ENCODE results near the gene HIVEP2. TPM values are rescaled to one million over a fixed set of nuclear protein-coding genes. Genes with fewer than 3 reads are reported as not detected.

The HIVEP2 gene
- total RNA-seq, 1 experiment from 2014 or later = 4.2 TPM

GRCh38 chr6:142968601-142969000, 23.6 kb upstream of the HIVEP2 start:
- Histone ChIP-seq H3K9ac (ENCODE audit: extremely low read depth, insufficient read length, low read length) (no peak overlapping the region), H2BK15ac (ENCODE audit: low read depth, low read length) (no peak overlapping the region), H2BK5ac (ENCODE audit: insufficient read length, low read length) (no peak overlapping the region), H3K56ac (ENCODE audit: insufficient read length, low read depth, low read length) (no peak overlapping the region), H2BK12ac (ENCODE audit: insufficient read length, low read depth, low read length) (no peak overlapping the region), H4K5ac (ENCODE audit: insufficient read length, low read depth, low read length) (no peak overlapping the region), H4K8ac (replicated peaks; ENCODE audit: insufficient read length, low read depth, low read length) (no peak overlapping the region), H3K4me2 (ENCODE audit: insufficient read depth, insufficient read length, low read length) (no peak overlapping the region), H3K14ac (ENCODE audit: insufficient read depth, low read length) (no peak overlapping the region), H3K9me3 (ENCODE audit: control insufficient read depth, low read depth, low read length) (no peaks in the 10 kb centered on the region), H2AFZ (ENCODE audit: low read length) (no peak overlapping the region), H3K79me1 (ENCODE audit: insufficient read depth, low read depth, low read length, poor library complexity, severe bottlenecking) (no peaks in the 10 kb centered on the region), H2AK5ac (ENCODE audit: insufficient read length, low read length) (no peak overlapping the region), H3K27ac (ENCODE audit: insufficient read length, low read depth, low read length) (no peak overlapping the region), H3K23ac (ENCODE audit: insufficient read length, low read depth, low read length) (no peak overlapping the region), H3K4me1 (ENCODE audit: insufficient read depth, low read length) (no peaks in the 10 kb centered on the region), H4K91ac (ENCODE audit: insufficient read length, low read depth, low read length) (no peak overlapping the region), H3K18ac (ENCODE audit: insufficient read length, low read depth, low read length) (no peak overlapping the region), H3K27me3 (ENCODE audit: insufficient read depth, low read length) (no peaks in the 10 kb centered on the region), H2BK120ac (ENCODE audit: low read depth, low read length, poor library complexity, severe bottlenecking) (no peak overlapping the region), H4K20me1 (ENCODE audit: control insufficient read depth, insufficient read depth, insufficient read length) (no peaks in the 10 kb centered on the region), H2BK20ac (ENCODE audit: low read depth, low read length, poor library complexity, severe bottlenecking) (no peak overlapping the region), H3T11ph (ENCODE audit: low read length) (no peak overlapping the region), H3K4ac (ENCODE audit: low read depth, low read length) (no peak overlapping the region), H3K79me2 (ENCODE audit: insufficient read depth, low read length) (no peaks in the 10 kb centered on the region), H3K23me2 (ENCODE audit: insufficient read length, low read depth, low read length, poor library complexity, severe bottlenecking) (no peaks in the 10 kb centered on the region)
- Mint-ChIP-seq H3K27me3 (ENCODE audit: low read depth) (no peaks in the 10 kb centered on the region), H3K4me3 (no peak overlapping the region), H3K36me3 (ENCODE audit: insufficient read depth in 1 of 3, low read depth in 3 of 3) (no peaks in the 10 kb centered on the region), H3K4me1 (no peaks in the 10 kb centered on the region), H3K9me3 (no peaks in the 10 kb centered on the region; a peak in 1 of 5 replicates), H3K27ac (no peak overlapping the region)
- no peak for TF ChIP-seq CTCF (conservative IDR thresholded peaks at IDR 0.05)
- no peak for DNase-seq
